ENCODE measurements around the gene UBD. TPM values are rescaled to one million over a fixed set of nuclear protein-coding genes. Genes with fewer than 3 reads are reported as not detected.

The UBD gene
- total RNA-seq, 1 experiment from 2014 or later: not detected

DNA sequence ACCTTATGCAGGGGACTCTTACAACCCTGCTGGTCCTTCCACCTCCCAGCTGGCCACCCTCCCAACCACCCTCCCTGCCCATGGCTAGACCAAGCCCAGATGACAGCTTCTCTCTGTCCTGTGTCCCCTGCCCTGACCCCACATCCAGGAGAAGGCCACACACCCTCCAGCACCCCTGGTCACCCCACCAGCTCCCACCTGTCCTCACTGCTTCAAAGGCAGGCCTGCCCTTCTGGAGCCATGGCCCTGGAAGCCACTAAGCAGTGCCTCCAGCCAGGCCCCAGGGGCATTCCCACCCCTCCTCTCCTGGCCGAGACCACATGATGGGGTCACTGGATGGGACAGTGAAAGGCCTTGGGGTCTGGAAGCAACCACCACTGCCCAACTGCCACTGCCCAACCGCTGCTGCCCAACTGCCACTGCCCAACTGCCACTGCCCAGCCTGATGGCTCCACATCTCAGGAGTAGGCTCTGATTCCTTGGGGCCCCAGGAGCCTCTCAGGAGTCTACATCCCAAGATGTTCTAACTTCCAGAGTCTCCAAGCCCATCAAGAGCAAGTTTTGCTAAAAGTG lies 30.5 kb downstream of the UBD start:
- Mint-ChIP-seq H3K36me3 (ENCODE audit: insufficient read depth in 1 of 3, low read depth in 3 of 3) (peaks cover 4 to 8% (median 4%) of the 10 kb centered on the region in 3 experiments), H3K27me3 (ENCODE audit: low read depth) (no peaks in the 10 kb centered on the region), H3K9me3 (peaks cover 4 to 6% of the 10 kb centered on the region in 2 experiments), H3K27ac (no peak overlapping the region; a peak in 1 of 7 replicates), H3K4me1 (peaks cover 19 to 20% of the 10 kb centered on the region in 2 experiments), H3K4me3 (no peak overlapping the region)
- H3K4ac ChIP-seq (ENCODE audit: low read depth, low read length): no peak overlapping the region
- H2BK12ac ChIP-seq (ENCODE audit: insufficient read length, low read depth, low read length): no peak overlapping the region
- H2AFZ ChIP-seq (ENCODE audit: low read length): no peak overlapping the region
- H3K79me2 ChIP-seq (ENCODE audit: insufficient read depth, low read length): no peaks in the 10 kb centered on the region
- no peak overlapping the region for H2AK5ac ChIP-seq (ENCODE audit: insufficient read length, low read length)
- no peak overlapping the region for H2BK5ac ChIP-seq (ENCODE audit: insufficient read length, low read length)
- no peak overlapping the region for H3K56ac ChIP-seq (ENCODE audit: insufficient read length, low read depth, low read length)
- H3K4me2 ChIP-seq (ENCODE audit: insufficient read depth, insufficient read length, low read length): no peak overlapping the region
- H3K14ac ChIP-seq (ENCODE audit: insufficient read depth, low read length): no peak overlapping the region; the same call in 1 of the 2 replicates
- H4K91ac ChIP-seq (ENCODE audit: insufficient read length, low read depth, low read length): no peak overlapping the region
- H4K20me1 ChIP-seq (ENCODE audit: control insufficient read depth, insufficient read depth, insufficient read length): no peaks in the 10 kb centered on the region
- H3K23me2 ChIP-seq (ENCODE audit: insufficient read length, low read depth, low read length, poor library complexity, severe bottlenecking): no peaks in the 10 kb centered on the region
- no peak overlapping the region for H2BK120ac ChIP-seq (ENCODE audit: low read depth, low read length, poor library complexity, severe bottlenecking)
- H3K79me1 ChIP-seq (ENCODE audit: insufficient read depth, low read depth, low read length, poor library complexity, severe bottlenecking): no peaks in the 10 kb centered on the region
- no peak overlapping the region for H3T11ph ChIP-seq (ENCODE audit: low read length)
- TF ChIP-seq, protein P1, sequence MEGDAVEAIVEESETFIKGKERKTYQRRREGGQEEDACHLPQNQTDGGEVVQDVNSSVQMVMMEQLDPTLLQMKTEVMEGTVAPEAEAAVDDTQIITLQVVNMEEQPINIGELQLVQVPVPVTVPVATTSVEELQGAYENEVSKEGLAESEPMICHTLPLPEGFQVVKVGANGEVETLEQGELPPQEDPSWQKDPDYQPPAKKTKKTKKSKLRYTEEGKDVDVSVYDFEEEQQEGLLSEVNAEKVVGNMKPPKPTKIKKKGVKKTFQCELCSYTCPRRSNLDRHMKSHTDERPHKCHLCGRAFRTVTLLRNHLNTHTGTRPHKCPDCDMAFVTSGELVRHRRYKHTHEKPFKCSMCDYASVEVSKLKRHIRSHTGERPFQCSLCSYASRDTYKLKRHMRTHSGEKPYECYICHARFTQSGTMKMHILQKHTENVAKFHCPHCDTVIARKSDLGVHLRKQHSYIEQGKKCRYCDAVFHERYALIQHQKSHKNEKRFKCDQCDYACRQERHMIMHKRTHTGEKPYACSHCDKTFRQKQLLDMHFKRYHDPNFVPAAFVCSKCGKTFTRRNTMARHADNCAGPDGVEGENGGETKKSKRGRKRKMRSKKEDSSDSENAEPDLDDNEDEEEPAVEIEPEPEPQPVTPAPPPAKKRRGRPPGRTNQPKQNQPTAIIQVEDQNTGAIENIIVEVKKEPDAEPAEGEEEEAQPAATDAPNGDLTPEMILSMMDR (conservative IDR thresholded peaks at IDR 0.05): no peak
- H3K27ac ChIP-seq (ENCODE audit: insufficient read length, low read depth, low read length): no peak overlapping the region
- H3K27me3 ChIP-seq (ENCODE audit: insufficient read depth, low read length): no peaks in the 10 kb centered on the region
- no CpG with 5 or more reads among the region's 2 CpGs for WGBS (ENCODE audit: extremely low coverage, insufficient read length, low lambda C conversion rate)
- no peak overlapping the region for H4K8ac ChIP-seq (replicated peaks; ENCODE audit: insufficient read length, low read depth, low read length)
- H3K9ac ChIP-seq (ENCODE audit: extremely low read depth, insufficient read length, low read length): no peak overlapping the region
- no peak overlapping the region for H3K23ac ChIP-seq (ENCODE audit: insufficient read length, low read depth, low read length)
- peaks cover 10% of the 10 kb centered on the region; the same call in 1 of the 2 replicates for H3K4me1 ChIP-seq (ENCODE audit: insufficient read depth, low read length)
- H2BK15ac ChIP-seq (ENCODE audit: low read depth, low read length): no peak overlapping the region
- no peaks in the 10 kb centered on the region for H3K9me3 ChIP-seq (ENCODE audit: control insufficient read depth, low read depth, low read length)
- no peak overlapping the region for H2BK20ac ChIP-seq (ENCODE audit: low read depth, low read length, poor library complexity, severe bottlenecking)
- no peak overlapping the region for H4K5ac ChIP-seq (ENCODE audit: insufficient read length, low read depth, low read length)
- H3K18ac ChIP-seq (ENCODE audit: insufficient read length, low read depth, low read length): no peak overlapping the region
- no peak for DNase-seq

Data from H9 (cell line).